Measurements from ENCODE around the gene CLIC6.
A peak's percentile ranks its signal among the peaks of the same experiment; 100 is the strongest.
"Not testable (repeated sequence)": the region's sequence is repeated elsewhere in the genome, so short reads cannot be mapped to it uniquely, and the experiment has no call there.

CLIC6 gene

GRCh38 chr21:34695434-34695833 is 26.6 kb downstream of the CLIC6 start:
- DNase-seq = no peak

GRCh38 chr21:34696121-34696520 is 27.3 kb downstream of the CLIC6 start:
- DNase-seq = no peak

- DNase-seq = no peak
These were observed 29.0 kb downstream of the CLIC6 start for GRCh38 chr21:34697826-34698225.

GRCh38 chr21:34698270-34699015 is 29.6 kb downstream of the CLIC6 start:
- DNase-seq = no peak

- DNase-seq = no peak
These were observed 31.8 kb downstream of the CLIC6 start for GRCh38 chr21:34700605-34701004.

GRCh38 chr21:34701726-34702125 is 32.9 kb downstream of the CLIC6 start:
- no peak for DNase-seq

- DNase-seq = peak; percentile 68
These were observed 33.8 kb downstream of the CLIC6 start for GRCh38 chr21:34702341-34703170.

- DNase-seq = no peak
These were observed 34.8 kb downstream of the CLIC6 start for GRCh38 chr21:34703571-34703970.

- DNase-seq = no peak
These were observed 35.3 kb downstream of the CLIC6 start for GRCh38 chr21:34704119-34704518.

- DNase-seq = no peak
These were observed 36.2 kb downstream of the CLIC6 start for GRCh38 chr21:34705011-34705410.

GRCh38 chr21:34706337-34706736 is 37.5 kb downstream of the CLIC6 start:
- no peak for DNase-seq

- DNase-seq = no peak
These were observed 39.1 kb downstream of the CLIC6 start for GRCh38 chr21:34707876-34708325.

- DNase-seq = no peak
These were observed 44.8 kb downstream of the CLIC6 start for GRCh38 chr21:34713621-34714020.

GRCh38 chr21:34715518-34715917 is 46.7 kb downstream of the CLIC6 start:
- no peak for DNase-seq

GRCh38 chr21:34715985-34716596 is 47.3 kb downstream of the CLIC6 start:
- no peak for DNase-seq

- DNase-seq = not testable (repeated sequence)
These were observed 49.7 kb downstream of the CLIC6 start for GRCh38 chr21:34718529-34718928.

GRCh38 chr21:34722684-34723300 is 54.0 kb downstream of the CLIC6 start:
- DNase-seq = no peak

- no peak for DNase-seq
These were observed 55.5 kb downstream of the CLIC6 start for GRCh38 chr21:34724131-34724856.

- no peak for DNase-seq
These were observed 56.0 kb downstream of the CLIC6 start for GRCh38 chr21:34724857-34725195.

- no peak for DNase-seq
These were observed 58.0 kb downstream of the CLIC6 start for GRCh38 chr21:34726627-34727337.

GRCh38 chr21:34728479-34728878 is 59.7 kb downstream of the CLIC6 start:
- DNase-seq = no peak

- no peak for DNase-seq
These were observed 61.4 kb downstream of the CLIC6 start for GRCh38 chr21:34730194-34730593.
